Mononuclear cell (primary cell): Measurements from ENCODE around the gene OTX1. TPM values are rescaled to one million over a fixed set of nuclear protein-coding genes. Genes with fewer than 3 reads are reported as not detected.
A peak's percentile ranks its signal among the peaks of the same experiment; 100 is the strongest.

ENCODE experiments used
- H3K27me3 ChIP-seq: 2 replicates; pipeline ENCODE4 v1.6.0; 2011; ENCODE audit warnings: low read length, control low read depth; ENCODE audit not compliant: insufficient read depth
- H3K4me1 ChIP-seq: 2 replicates; pipeline ENCODE4 v1.5.1; 2011; ENCODE audit warnings: mild to moderate bottlenecking, low read length, control low read depth; ENCODE audit not compliant: insufficient read depth
- H3K4me3 ChIP-seq: 2 replicates; pipeline ENCODE4 v1.5.1; 2011; ENCODE audit warnings: mild to moderate bottlenecking, low read length, moderate library complexity
- H3K9me3 ChIP-seq: 2 replicates; pipeline ENCODE4 v1.5.1; 2011; ENCODE audit warnings: low read depth, mild to moderate bottlenecking, control low read depth, low read length
- total RNA-seq: library from RNA; depleted of rRNA; stranded (reverse); fragments of >200 nt; gene quantifications from one replicate; pipeline ENCODE4 v1.2.3, GENCODE V29; 2012

The OTX1 gene
- total RNA-seq, 1 donor = not detected

DNA sequence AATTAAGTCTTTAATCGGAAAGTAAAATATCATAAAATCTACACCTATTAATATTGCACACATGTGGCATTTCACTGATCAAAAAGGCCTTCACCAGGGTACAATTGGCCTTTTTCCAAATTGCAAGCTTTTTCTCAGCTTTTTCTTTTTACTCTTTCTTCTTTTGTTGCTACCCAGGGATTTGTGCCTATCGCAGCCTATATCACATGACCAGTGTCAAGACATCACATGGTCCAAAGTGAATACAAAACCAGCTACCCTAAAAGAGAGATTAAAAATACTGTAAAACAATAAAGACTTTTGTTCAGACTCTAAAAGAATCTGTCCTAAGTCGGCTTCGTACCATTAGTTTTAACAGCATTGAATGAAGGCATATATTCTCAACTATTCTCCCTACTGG is 15.0 kb upstream of the OTX1 start:
- H3K4me3 ChIP-seq = no peak overlapping the region
- H3K9me3 ChIP-seq = no peaks in the 10 kb centered on the region
- no peaks in the 10 kb centered on the region for H3K4me1 ChIP-seq
- no peaks in the 10 kb centered on the region for H3K27me3 ChIP-seq

DNA sequence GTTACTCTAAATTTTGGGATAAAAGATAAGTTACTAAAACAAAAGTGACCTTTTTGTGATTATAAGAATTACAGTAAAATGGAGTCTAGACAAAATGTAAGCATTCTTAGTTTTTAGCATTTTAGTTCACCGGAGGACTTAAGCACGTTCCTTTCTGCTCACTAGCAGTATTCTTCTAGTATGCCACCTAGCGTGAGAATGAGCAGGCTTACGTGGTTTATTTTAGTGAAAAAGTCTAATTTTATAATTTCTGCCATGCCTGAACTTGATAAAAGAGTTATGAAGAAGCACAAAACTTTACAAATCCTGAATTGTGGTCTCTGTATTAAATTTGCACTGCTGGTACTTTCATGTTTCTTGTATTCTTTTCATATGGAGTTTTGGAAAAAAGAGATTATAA is 12.6 kb upstream of the OTX1 start:
- H3K27me3 ChIP-seq = no peaks in the 10 kb centered on the region
- H3K4me3 ChIP-seq = no peak overlapping the region
- H3K4me1 ChIP-seq = no peaks in the 10 kb centered on the region
- H3K9me3 ChIP-seq = no peaks in the 10 kb centered on the region

DNA sequence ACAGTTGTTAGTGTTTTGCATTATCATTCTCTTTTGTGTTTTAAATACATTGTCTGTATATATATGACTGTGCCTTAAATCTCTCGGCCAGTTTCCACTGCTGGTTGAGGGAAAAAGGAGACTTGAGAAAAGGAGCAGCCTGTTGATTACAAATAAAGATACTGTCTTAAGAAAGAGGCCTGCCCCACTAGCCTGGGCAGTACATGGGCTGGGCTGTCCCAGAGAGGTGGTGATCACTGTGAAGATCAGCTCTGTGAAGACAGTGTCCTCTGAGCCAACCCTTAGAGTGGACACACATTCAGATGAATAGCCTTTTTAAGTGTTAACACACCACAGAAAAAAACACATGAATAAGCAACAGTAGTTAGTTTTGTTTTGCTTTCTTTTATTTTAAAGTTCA is 10.0 kb upstream of the OTX1 start:
- Histone ChIP-seq H3K4me1 (no peaks in the 10 kb centered on the region), H3K27me3 (peaks cover 16% of the 10 kb centered on the region), H3K4me3 (no peak overlapping the region), H3K9me3 (no peaks in the 10 kb centered on the region)

DNA sequence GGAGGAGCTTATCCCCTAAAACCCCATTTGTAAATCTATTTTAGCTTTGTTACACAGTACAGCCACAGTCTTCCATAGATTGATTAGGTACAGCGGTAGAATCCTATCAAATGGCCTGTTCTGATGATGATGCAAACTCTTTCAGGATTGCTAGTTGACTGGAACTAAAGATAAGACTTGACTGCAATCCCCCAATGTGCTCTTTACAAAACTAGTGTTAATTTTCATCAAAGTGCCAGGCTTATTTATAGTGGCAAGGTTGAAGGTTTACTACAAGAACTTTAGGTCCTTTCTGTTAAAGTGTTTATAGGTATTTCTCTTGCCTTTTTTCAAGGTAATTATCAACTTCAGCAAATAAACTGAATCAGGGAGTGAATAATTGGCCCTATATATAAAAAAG is 9.0 kb upstream of the OTX1 start:
- H3K4me3 ChIP-seq = no peak overlapping the region
- no peaks in the 10 kb centered on the region for H3K4me1 ChIP-seq
- H3K9me3 ChIP-seq = no peaks in the 10 kb centered on the region

DNA sequence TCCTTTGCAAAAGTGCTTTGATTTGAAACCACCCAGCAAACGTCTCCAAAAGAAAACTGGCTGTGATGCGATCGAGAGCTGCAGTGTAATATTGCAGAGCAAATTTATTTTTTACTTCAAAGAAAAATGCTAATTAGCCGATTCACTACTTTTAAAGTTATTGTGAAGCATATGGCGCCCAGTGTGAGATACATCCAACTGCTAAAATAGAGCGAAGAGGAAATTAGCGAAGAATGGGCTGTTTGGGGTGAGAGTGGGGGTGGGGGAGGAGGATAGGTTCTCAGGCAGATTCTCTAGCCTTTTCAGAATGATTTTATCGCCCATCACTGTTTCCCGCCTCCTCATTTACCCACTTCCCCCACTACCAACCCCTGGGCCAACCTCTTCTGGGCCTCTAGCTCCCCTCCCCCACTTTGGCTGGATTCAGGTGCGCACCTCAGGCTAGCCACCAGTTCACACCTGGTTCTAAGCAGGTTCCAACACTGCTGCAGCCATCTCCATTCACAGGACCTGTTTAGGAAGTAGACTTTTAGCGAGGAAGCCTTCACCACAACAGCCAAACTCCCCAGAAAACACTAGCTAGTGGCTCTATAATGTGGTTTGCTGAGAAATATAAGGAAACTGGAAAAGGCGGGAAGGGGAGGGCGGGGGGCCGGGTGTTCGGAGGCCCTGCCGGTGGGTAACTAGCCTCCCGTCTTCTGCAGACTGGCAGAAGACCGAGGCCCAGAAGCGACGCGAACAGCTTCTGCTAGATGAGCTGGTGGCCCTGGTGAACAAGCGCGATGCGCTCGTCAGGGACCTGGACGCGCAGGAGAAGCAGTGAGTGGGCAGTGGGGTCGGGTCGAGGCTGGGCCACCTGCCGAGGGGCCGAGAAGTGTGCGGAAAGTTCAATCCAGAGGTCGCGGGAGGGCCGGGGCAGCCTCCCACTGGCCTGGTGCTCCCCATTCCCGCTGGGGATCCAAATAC is 6.0 kb upstream of the OTX1 start:
- Histone ChIP-seq H3K4me3 (no peak overlapping the region), H3K27me3 (peaks cover 57% of the 10 kb centered on the region), H3K9me3 (no peaks in the 10 kb centered on the region), H3K4me1 (peaks cover 27% of the 10 kb centered on the region)

More for the DNA sequence above, 9.0 kb upstream of the OTX1 start:
- peaks cover 26% of the 10 kb centered on the region for H3K27me3 ChIP-seq

DNA sequence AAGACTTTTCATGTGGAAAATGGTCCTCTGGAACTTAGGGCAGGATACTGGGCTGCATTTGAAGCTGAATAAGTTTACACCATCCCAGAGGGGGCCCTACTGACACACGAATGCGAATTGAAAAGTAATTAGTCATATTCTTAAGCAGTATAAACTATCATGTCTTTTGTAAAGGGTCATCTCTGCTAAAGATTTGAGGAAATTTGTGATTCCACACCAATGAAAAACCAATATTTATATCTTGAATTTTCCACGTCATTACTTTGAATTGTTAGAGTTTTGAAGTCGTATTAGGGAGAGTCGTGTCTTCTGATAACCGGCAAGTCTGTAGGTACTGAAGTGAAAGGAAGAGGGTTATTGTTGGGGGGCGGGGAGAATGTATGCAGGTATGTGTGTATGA is 4.1 kb upstream of the OTX1 start:
- Histone ChIP-seq H3K4me3 (no peak overlapping the region), H3K9me3 (no peaks in the 10 kb centered on the region), H3K27me3 (peaks cover 69% of the 10 kb centered on the region), H3K4me1 (peaks cover 42% of the 10 kb centered on the region)

DNA sequence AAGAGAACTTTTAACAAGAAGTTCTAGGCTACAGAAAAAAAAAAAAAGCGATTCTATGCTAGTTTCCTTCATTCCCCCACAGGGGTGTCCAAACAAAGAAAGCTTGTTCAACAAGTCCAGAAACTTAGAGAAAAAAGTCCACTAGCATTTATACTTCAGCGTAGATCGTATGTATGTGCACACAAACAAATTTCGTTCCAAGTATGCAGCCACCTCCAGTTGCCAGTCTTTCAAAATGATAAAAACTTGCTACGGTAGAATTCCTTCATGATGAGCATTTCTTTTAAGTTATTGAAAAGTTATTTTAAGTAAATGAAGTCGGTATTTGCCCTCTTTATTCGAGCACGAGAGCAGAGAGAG is 3.7 kb upstream of the OTX1 start:
- peaks cover 73% of the 10 kb centered on the region for H3K27me3 ChIP-seq

DNA sequence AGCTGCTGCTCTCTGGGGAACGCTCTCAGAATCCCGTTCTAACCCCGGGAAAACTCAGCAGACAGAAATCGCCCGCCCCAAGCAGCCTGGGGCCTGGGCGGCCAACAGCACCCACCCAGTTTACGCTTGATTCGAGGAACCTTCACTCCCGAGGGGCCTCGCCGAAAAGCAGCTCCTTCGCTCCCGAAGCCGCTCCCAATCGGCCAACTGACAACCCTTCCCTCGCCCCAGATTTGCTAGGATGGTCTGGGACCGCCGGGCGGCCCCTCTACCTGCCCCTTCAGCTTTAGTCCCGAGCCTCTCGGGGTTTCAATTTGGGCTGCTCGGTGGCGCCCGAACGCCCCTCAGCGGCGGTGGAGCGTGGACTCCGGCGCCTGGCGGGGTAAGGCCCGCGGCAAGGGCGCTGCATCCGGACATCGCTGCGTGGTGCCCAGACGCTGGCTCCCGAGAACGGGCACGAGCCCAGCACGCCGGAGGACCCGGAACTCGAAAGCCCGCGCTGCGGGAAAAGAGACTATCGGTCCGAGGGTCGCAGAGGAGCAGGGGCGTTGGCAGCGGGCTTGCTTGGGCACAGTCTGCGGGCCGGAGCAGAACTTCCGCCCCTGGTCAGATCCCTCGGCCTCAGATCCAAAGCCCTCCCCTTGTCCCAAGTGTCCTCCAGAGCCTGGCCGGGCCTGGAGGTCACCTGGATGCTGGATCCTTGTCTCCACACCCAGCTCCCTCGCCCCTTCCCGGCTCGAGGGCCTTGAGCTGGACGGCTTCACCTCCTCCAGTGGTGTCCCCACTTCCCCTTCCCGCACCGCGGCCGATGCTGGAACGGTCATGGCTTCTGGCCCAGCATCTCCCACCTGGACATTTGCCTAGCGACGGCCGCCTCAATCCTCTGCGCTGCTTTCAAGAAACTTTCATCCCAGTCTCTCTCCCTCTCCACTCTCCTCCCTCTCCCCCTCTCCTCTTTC is 3.0 kb upstream of the OTX1 start:
- peaks cover 49% of the 10 kb centered on the region for H3K4me1 ChIP-seq
- no peak overlapping the region for H3K4me3 ChIP-seq
- peaks cover 80% of the 10 kb centered on the region for H3K27me3 ChIP-seq
- H3K9me3 ChIP-seq = no peaks in the 10 kb centered on the region

More for the DNA sequence above, 3.7 kb upstream of the OTX1 start:
- H3K4me3 ChIP-seq = no peak overlapping the region
- H3K4me1 ChIP-seq = peaks cover 46% of the 10 kb centered on the region
- H3K9me3 ChIP-seq = no peaks in the 10 kb centered on the region

DNA sequence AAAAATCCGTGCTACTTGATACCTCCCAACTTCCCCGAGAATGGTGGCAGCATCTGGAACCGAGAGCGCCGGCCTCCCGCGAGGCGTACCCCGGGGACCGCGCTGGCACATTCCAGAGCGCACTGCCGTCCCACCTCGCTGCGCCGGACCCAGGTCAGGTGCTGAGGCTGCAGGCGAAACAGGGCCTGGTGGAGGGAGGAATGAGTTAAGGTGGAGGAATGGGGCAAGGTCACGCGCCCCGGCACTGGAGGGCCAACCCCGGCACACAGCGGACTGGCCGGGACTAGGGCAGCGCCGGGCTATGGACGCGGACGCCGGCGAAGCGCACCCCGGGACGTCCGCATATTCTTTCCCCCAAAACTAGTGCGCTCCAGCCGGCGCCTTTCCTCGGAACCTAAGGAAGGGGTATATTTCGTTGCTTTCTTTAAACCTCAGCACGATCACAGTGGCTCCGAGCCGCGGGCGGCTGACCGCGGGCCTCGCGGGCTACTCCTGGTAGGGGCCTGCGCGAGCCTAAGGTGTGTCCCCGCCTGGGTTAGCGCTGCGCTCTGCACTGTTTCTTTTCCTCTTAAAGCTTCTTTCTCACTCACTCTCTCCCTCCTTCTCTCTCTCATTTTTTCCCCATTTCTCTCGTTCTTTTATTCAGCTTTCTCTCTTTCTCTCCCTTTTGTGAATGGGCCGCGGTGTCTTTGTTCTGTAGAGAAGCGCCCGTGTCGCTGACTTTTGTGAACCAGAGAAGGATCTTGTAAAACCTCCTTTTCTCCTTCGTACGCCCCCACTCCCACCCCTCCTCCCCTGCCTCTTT is 2.1 kb upstream of the OTX1 start:
- H3K4me3 ChIP-seq = no peak overlapping the region
- H3K9me3 ChIP-seq = no peaks in the 10 kb centered on the region
- peaks cover 87% of the 10 kb centered on the region for H3K27me3 ChIP-seq
- peaks cover 53% of the 10 kb centered on the region for H3K4me1 ChIP-seq

DNA sequence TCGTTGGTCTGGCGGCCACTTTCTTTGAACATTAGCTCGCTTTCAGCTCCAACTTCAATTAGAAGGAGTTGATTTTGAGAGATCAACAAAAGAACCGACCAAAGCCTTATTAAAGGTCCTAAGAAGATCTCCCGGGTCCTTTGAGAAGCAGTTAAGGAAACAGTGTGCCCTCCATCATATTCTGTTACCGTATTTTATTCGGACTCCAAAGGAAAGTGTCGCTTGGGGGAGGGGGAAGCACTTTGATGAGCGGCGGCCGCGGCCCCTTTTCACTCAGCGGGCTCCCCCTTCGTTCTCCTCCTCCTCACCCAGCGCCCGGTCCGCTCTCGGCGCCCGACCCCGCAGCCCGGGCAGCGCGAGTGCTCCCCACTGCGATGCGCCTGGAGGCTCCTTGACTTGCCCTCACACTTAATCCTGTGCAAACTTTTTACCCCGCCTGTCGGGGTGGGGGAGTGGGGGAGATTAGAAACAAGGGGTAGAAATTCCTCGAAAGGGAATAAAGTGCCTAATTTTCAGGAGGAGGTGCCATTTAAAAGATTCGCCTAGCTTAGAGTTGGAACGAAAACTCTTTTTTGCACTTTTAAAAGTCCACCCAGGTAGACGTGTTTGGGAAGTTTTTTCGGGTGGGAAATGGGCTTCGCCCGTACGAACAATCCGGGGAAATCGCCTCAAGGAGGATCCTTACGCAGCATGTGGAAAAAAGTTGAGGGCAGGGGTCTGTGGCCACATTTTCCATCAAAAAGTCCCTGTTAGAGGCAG is 1.2 kb upstream of the OTX1 start:
- H3K27me3 ChIP-seq = peaks cover 89% of the 10 kb centered on the region
- H3K4me1 ChIP-seq = peaks cover 62% of the 10 kb centered on the region
- no peaks in the 10 kb centered on the region for H3K9me3 ChIP-seq
- H3K4me3 ChIP-seq = no peak overlapping the region

DNA sequence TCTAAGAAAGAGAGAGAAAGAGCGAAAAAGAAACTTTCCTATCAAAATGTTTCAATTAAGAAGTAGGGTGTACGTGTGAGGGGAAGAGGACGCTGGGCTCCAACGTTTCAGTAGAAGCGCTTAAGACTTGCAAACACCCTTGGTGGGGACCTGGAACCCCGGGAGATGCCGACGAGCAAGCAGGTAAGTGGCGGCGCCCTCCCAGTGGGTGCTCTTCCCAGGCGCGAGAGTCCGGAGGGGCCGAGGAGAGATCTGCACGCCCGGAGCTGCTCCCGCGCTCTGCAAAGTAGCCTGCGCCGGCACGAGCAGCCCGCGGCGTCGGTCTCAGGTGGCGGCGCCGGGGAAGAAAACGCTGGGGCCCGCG is 678 bp upstream of the OTX1 start:
- Histone ChIP-seq H3K4me1 (peaks cover 66% of the 10 kb centered on the region), H3K27me3 (peaks cover 93% of the 10 kb centered on the region), H3K4me3 (no peak overlapping the region), H3K9me3 (no peaks in the 10 kb centered on the region)

DNA sequence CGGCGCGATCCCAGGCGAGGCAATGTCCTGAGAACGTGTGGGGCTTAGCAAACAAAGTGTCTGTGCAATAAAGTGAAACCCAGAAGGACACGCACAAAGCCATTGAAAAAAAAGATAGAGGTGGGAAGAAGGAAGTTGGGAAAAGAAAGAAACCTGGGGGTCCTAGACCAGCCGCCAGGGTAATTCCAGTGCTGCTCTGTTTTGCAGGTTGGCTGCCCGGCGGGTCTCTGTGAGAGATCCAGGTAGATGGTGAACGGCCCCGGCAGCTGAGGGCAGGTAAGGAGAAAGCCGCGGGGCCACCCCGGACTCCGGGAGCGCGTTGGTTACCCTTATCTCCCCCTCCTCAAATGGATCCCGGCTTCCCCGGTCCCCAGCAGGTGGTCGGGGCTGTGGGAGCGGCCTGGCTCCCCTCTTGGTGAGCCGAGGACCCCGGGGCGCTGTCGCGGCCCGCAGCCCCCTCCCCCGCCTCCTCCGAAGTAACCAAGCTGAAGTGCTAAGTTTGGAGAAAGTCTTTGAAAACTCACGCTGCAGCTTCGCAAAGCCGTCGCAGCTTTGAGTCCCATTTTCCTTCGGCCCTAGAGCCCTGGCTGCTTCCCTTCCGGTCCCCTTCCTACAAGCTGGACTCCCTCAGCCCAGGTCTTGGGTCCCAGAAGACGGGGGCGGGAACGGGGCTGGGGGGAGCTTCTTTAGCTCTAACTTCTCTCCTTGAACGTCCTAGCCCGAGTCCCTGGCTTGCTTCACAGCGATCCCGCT is 588 bp downstream of the OTX1 start:
- Histone ChIP-seq H3K9me3 (no peaks in the 10 kb centered on the region), H3K4me1 (peaks cover 79% of the 10 kb centered on the region), H3K27me3 (peaks cover 93% of the 10 kb centered on the region), H3K4me3 (peak overlapping the region; percentile 11)

DNA sequence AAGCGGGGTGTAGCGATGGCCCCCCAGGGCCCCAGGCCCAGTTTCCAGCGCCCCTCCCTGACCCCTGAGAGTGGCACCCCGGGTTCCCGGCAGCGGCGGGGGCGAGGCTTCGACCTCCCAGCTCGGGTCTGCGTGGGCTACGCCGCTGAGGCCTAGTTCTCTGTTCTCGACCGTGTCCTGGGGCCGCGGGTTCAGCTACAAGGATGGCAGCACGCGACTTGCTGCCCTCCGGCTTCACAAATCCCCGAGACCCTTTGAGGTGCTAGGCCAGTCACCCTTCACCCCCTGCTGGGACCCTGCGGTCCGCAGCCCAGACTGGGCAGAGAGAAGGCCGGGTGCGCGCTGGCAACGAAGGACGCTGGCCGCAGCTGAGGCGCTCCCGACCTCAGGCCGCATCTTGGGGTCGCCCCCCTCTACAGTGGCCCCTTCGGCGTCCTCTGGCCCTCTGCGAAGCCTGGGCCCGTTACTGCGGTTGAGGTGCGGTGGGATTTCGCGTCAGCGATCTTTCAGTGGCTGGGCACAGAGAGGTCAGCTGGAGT is 1.2 kb downstream of the OTX1 start:
- H3K4me3 ChIP-seq = no peak overlapping the region
- H3K27me3 ChIP-seq = peaks cover 93% of the 10 kb centered on the region
- no peaks in the 10 kb centered on the region for H3K9me3 ChIP-seq
- H3K4me1 ChIP-seq = peaks cover 85% of the 10 kb centered on the region
